Stomach (tissue), 4 donors: ENCODE results near the gene MDM2.

Experiments
- POLR2A ChIP-seq, 4 donors: fragments of 450-650 bp; IDR thresholded peaks; one replicate each; pipeline ENCODE4 v1.6.1; 2016; ENCODE audit warnings: antibody characterized with exemption in 4 of 4, control low read depth in 2 of 4, mild to moderate bottlenecking in 1 of 4, moderate library complexity in 1 of 4
- POLR2AphosphoS5 ChIP-seq, 3 donors: sonication (generic); formaldehyde crosslinking; IDR thresholded peaks; one replicate each; pipeline ENCODE4 v1.6.1; 2016; ENCODE audit warnings: antibody characterized with exemption in 3 of 3
- TF ChIP-seq, protein P1 (sequence below), 7 experiments: fragments of 450-650 bp in 4 of 7; fragments of 200-600 bp in 3 of 7; sonication (generic) in 3 of 7; IDR thresholded peaks; one replicate each; pipeline ENCODE4 v1.5.1; 2016 to 2019; ENCODE audit warnings: antibody characterized with exemption in 7 of 7, control low read depth in 2 of 7, mild to moderate bottlenecking in 1 of 7

DNA sequence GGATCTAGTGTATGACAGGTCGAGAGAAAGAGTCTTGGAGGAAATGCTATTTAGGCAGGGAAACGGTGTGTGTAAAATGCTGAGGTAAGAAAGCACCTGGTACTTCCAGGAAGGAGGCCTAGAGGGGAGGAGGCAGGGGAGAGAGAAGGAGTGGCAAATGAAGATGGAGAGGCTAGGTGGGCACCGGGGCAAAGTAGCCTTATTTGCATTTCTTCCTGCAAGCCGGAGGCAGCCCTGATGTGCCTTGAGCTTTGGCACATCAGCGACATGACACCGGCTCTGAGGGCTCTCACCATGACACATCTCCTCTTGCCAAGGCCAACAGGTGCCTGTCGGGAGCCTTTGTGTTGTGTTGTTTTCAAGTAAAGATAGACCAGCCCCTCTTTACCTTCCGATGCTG lies 63.4 kb downstream of the MDM2 start:
- TF ChIP-seq, protein P1, sequence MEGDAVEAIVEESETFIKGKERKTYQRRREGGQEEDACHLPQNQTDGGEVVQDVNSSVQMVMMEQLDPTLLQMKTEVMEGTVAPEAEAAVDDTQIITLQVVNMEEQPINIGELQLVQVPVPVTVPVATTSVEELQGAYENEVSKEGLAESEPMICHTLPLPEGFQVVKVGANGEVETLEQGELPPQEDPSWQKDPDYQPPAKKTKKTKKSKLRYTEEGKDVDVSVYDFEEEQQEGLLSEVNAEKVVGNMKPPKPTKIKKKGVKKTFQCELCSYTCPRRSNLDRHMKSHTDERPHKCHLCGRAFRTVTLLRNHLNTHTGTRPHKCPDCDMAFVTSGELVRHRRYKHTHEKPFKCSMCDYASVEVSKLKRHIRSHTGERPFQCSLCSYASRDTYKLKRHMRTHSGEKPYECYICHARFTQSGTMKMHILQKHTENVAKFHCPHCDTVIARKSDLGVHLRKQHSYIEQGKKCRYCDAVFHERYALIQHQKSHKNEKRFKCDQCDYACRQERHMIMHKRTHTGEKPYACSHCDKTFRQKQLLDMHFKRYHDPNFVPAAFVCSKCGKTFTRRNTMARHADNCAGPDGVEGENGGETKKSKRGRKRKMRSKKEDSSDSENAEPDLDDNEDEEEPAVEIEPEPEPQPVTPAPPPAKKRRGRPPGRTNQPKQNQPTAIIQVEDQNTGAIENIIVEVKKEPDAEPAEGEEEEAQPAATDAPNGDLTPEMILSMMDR (IDR thresholded peaks at IDR 0.05): no peak
- no peak for TF ChIP-seq POLR2A (IDR thresholded peaks at IDR 0.05)
- TF ChIP-seq POLR2AphosphoS5 (IDR thresholded peaks at IDR 0.05): no peak
